ENCODE data around the gene POLR2I. TPM values are rescaled to one million over a fixed set of nuclear protein-coding genes. Genes with fewer than 3 reads are reported as not detected.
A peak's percentile ranks its signal among the peaks of the same experiment; 100 is the strongest.

The POLR2I gene
- total RNA-seq: 28.2 and 33.4 TPM in 2 replicates
- total RNA-seq (2013): 35.7 TPM
- 30.2 and 39.1 TPM in 2 replicates for polyA plus RNA-seq
- polyA minus RNA-seq: 56.5 and 80.1 TPM in 2 replicates

- peak within 1 kb of the TSS; percentile 84 for H2AFZ ChIP-seq (ENCODE audit: insufficient read depth, low read depth, low read length, poor library complexity, severe bottlenecking)
Observed at GRCh38 chr19:36114721-36115452, at the start of gene POLR2I. Gene POLR2I (minus strand): TSS chr19:36114875. CDS start chr19:36114856, 19 bp downstream.

More at GRCh38 chr19:36114721-36115452, at the start of gene POLR2I:
- Mint-ChIP-seq H3K27me3 (no peaks in the 10 kb centered on the region), H3K4me1 (peaks cover 40% of the 10 kb centered on the region), H3K4me3 (peak within 1 kb of the TSS; percentile 95), H3K9me3 (ENCODE audit: insufficient read depth) (no peaks in the 10 kb centered on the region), H3K27ac (peak within 1 kb of the TSS; percentile 99)
- WGBS (ENCODE audit: insufficient coverage): under 1% methylated on average over 60 of the region's 60 CpGs
- Histone ChIP-seq H3K27me3 (replicated peaks in 1 of 4; ENCODE audit: control extremely low read depth in 1 of 4, control insufficient read depth in 3 of 4, insufficient read depth in 4 of 4, low read length in 3 of 4) (no peaks in the 10 kb centered on the region), H3K4me2 (replicated peaks; ENCODE audit: low read depth, low read length, poor library complexity, severe bottlenecking) (peak within 1 kb of the TSS; percentile 80), H3K79me2 (ENCODE audit: control insufficient read depth, insufficient read depth, low read length) (peaks cover 53% of the 10 kb centered on the region), H3K9me3 (ENCODE audit: control extremely low read depth in 1 of 3, control insufficient read depth in 2 of 3, insufficient read depth in 1 of 3, low read length in 2 of 3) (peaks cover 0 to 6% (median 0%) of the 10 kb centered on the region in 3 donors), H4K20me1 (ENCODE audit: control insufficient read depth, insufficient read depth, low read length, poor library complexity, severe bottlenecking) (peaks cover 12% of the 10 kb centered on the region), H3K4me1 (ENCODE audit: control insufficient read depth in 2 of 2, insufficient read depth in 2 of 2, low read length in 2 of 2) (peaks cover 16 to 23% of the 10 kb centered on the region in 2 donors), H3K27ac (ENCODE audit: low read length in 2 of 2) (peak within 1 kb of the TSS; percentile 84 to 90), H3K9ac (ENCODE audit: low read length) (peak within 1 kb of the TSS; percentile 73), H3K36me3 (replicated peaks in 1 of 2; ENCODE audit: control extremely low read depth in 1 of 2, control insufficient read depth in 1 of 2, extremely low read depth in 1 of 2, insufficient read depth in 2 of 2, low read length in 1 of 2) (peaks cover 0 to 30% of the 10 kb centered on the region in 2 experiments), H3K4me3 (ENCODE audit: control extremely low read depth in 1 of 5, extremely low read depth in 1 of 5, insufficient read depth in 1 of 5, low read depth in 2 of 5, low read length in 4 of 5) (peak within 1 kb of the TSS; percentile 76 to 91 (median 79))
- ChIA-PET POLR2A (interaction anchor here (0.6 to 3.4 kb wide), 10 partner anchors 14 to 1352 kb away, joined by 3 to 22 read pairs (median 4); partner anchors contain the start of genes ALKBH6, CAPNS1, SDHAF1 and THAP8), CTCF (interaction anchor here (0.5 to 5.6 kb wide), 4 partner anchors 12 to 263 kb away, joined by 3 to 42 read pairs (median 4); partner anchors contain the start of genes THAP8, ZNF146 and ZNF565)
- intact Hi-C loops (cut with micrococcal nuclease): loop anchor here (1.0 to 10.0 kb wide), 10 partner anchors 12 to 470 kb away; partner anchors contain the start of genes ALKBH6, COX6B1, ETV2 and PROSER3
- ATAC-seq (ENCODE audit: low read depth) (peak; percentile 87), DNase-seq (peak; percentile 100)
- no peak for TF ChIP-seq EZH2 (IDR thresholded peaks at IDR 0.05; ENCODE audit: borderline replicate concordance, insufficient read depth, low read depth, low read length, poor library complexity, severe bottlenecking)
- TF ChIP-seq, protein P1, sequence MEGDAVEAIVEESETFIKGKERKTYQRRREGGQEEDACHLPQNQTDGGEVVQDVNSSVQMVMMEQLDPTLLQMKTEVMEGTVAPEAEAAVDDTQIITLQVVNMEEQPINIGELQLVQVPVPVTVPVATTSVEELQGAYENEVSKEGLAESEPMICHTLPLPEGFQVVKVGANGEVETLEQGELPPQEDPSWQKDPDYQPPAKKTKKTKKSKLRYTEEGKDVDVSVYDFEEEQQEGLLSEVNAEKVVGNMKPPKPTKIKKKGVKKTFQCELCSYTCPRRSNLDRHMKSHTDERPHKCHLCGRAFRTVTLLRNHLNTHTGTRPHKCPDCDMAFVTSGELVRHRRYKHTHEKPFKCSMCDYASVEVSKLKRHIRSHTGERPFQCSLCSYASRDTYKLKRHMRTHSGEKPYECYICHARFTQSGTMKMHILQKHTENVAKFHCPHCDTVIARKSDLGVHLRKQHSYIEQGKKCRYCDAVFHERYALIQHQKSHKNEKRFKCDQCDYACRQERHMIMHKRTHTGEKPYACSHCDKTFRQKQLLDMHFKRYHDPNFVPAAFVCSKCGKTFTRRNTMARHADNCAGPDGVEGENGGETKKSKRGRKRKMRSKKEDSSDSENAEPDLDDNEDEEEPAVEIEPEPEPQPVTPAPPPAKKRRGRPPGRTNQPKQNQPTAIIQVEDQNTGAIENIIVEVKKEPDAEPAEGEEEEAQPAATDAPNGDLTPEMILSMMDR (IDR thresholded peaks at IDR 0.05): no peak
